ENCODE data around the gene DENND1A. TPM values are rescaled to one million over a fixed set of nuclear protein-coding genes. Genes with fewer than 3 reads are reported as not detected.

DENND1A gene
- total RNA-seq, 1 donor from 2014 or later = 48.1 TPM

DNA sequence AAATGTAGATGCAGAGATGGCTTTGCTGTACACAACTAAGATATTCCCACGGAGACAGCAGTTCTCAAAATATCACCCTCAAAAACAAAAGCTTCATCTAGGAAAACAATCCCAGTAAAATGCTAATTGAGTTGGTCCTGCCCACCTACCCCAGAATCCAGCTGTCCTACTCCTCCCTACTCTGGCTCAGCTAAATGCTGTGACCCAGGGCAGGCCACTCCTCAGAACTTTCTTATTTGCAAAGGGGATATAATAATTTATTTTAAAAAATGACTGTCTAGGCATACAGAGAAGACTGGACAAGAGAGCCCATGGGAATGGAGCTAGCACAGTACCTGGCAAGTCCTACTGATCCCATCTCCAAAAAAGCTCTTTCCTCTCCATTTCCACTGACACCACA is 411.6 kb downstream of the DENND1A start:
- DNase-seq (ENCODE audit: low spot score) = no peak
- no peaks in the 10 kb centered on the region for H3F3A ChIP-seq (ENCODE audit: low read depth)
- no peaks in the 10 kb centered on the region for H4K20me1 ChIP-seq (ENCODE audit: low read depth)
- H3K4me1 Mint-ChIP-seq = peaks cover 17% of the 10 kb centered on the region
- H3K27me3 Mint-ChIP-seq (ENCODE audit: insufficient read depth, low read depth) = no peaks in the 10 kb centered on the region
- H3K36me3 ChIP-seq = no peaks in the 10 kb centered on the region
- H3K9me3 Mint-ChIP-seq = no peaks in the 10 kb centered on the region
- no peak overlapping the region for H3K9ac ChIP-seq
- no peaks in the 10 kb centered on the region for H3K36me3 Mint-ChIP-seq
- no peaks in the 10 kb centered on the region for H3K4me1 ChIP-seq
- H3K4me2 ChIP-seq = no peak overlapping the region
- no peaks in the 10 kb centered on the region for H3K79me2 ChIP-seq (ENCODE audit: low read depth)
- H2AFZ ChIP-seq (replicated peaks) = no peak overlapping the region
- H3K4me3 Mint-ChIP-seq = no peak overlapping the region
- H3K27ac ChIP-seq = no peak overlapping the region
- H3K4me3 ChIP-seq = no peak overlapping the region
- H3K9me3 ChIP-seq (ENCODE audit: low read depth) = no peaks in the 10 kb centered on the region
- H3K27me3 ChIP-seq = no peaks in the 10 kb centered on the region
- TF ChIP-seq EZH2 (IDR thresholded peaks at IDR 0.05) (no peak), EZH2phosphoT487 (IDR thresholded peaks at IDR 0.05) (no peak)
- TF ChIP-seq, protein P1, sequence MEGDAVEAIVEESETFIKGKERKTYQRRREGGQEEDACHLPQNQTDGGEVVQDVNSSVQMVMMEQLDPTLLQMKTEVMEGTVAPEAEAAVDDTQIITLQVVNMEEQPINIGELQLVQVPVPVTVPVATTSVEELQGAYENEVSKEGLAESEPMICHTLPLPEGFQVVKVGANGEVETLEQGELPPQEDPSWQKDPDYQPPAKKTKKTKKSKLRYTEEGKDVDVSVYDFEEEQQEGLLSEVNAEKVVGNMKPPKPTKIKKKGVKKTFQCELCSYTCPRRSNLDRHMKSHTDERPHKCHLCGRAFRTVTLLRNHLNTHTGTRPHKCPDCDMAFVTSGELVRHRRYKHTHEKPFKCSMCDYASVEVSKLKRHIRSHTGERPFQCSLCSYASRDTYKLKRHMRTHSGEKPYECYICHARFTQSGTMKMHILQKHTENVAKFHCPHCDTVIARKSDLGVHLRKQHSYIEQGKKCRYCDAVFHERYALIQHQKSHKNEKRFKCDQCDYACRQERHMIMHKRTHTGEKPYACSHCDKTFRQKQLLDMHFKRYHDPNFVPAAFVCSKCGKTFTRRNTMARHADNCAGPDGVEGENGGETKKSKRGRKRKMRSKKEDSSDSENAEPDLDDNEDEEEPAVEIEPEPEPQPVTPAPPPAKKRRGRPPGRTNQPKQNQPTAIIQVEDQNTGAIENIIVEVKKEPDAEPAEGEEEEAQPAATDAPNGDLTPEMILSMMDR (IDR thresholded peaks at IDR 0.05) = no peak
- H3K27ac Mint-ChIP-seq = no peak overlapping the region

DNA sequence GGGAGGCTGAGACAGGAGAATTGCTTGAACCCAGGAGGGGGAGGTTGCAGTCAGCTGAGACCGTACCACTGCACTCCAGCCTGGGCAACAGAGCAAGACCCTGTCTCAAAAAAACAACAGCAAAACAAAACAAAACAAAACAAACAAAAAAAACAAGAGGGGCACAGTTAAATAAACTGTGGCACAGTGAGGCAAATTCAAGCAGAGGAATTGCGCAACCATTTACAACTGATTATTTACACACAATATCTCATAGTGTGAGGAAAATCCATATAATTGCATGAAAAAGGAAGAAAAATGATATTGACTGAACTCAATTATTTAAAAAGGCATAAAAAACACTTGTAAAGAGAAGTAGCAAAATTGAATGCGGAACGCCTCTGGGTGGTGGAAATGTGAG is 412.4 kb downstream of the DENND1A start:
- H3K4me3 ChIP-seq = no peak overlapping the region
- Mint-ChIP-seq H3K27me3 (ENCODE audit: insufficient read depth, low read depth) (no peaks in the 10 kb centered on the region), H3K4me3 (no peak overlapping the region), H3K27ac (no peak overlapping the region), H3K36me3 (no peaks in the 10 kb centered on the region), H3K4me1 (peaks cover 9% of the 10 kb centered on the region), H3K9me3 (no peaks in the 10 kb centered on the region)
- H3K36me3 ChIP-seq = no peaks in the 10 kb centered on the region
- no peak overlapping the region for H3K9ac ChIP-seq
- no peak for DNase-seq (ENCODE audit: low spot score)
- no peaks in the 10 kb centered on the region for H3F3A ChIP-seq (ENCODE audit: low read depth)
- H3K27ac ChIP-seq = no peak overlapping the region
- no peaks in the 10 kb centered on the region for H4K20me1 ChIP-seq (ENCODE audit: low read depth)
- no peaks in the 10 kb centered on the region for H3K79me2 ChIP-seq (ENCODE audit: low read depth)
- no peak overlapping the region for H3K4me2 ChIP-seq
- H3K27me3 ChIP-seq = no peaks in the 10 kb centered on the region
- no peaks in the 10 kb centered on the region for H3K9me3 ChIP-seq (ENCODE audit: low read depth)
- H2AFZ ChIP-seq (replicated peaks) = no peak overlapping the region
- no peak for TF ChIP-seq EZH2 (IDR thresholded peaks at IDR 0.05)
- TF ChIP-seq, protein P1 (IDR thresholded peaks at IDR 0.05) = no peak
- TF ChIP-seq EZH2phosphoT487 (IDR thresholded peaks at IDR 0.05) = no peak
- no peaks in the 10 kb centered on the region for H3K4me1 ChIP-seq

DNA sequence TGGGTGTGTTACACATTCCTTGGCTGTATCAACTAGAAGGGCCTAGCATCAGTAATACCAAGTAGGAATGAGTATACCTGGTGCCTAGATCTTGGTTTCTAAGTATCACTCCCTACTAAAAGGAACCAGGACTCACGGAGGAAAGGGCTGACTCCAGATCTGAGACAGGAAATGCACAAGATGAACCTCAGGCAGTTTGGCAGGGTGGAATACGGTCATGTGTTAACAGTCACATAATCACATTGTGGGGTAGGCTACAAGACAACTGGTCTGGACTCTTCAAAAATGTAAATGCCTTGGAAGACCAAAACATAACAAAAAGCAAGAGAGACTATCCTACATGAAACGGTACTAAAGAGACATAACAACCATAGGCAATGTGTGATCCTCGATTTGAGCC is 415.2 kb downstream of the DENND1A start:
- no peak overlapping the region for H3K27ac Mint-ChIP-seq
- no peaks in the 10 kb centered on the region for H3K36me3 ChIP-seq
- no peak for DNase-seq (ENCODE audit: low spot score)
- no peak overlapping the region for H2AFZ ChIP-seq (replicated peaks)
- no peaks in the 10 kb centered on the region for H3K4me1 ChIP-seq
- H3K79me2 ChIP-seq (ENCODE audit: low read depth) = no peaks in the 10 kb centered on the region
- no peak overlapping the region for H3K27ac ChIP-seq
- no peaks in the 10 kb centered on the region for H4K20me1 ChIP-seq (ENCODE audit: low read depth)
- H3K27me3 Mint-ChIP-seq (ENCODE audit: insufficient read depth, low read depth) = no peaks in the 10 kb centered on the region
- no peak overlapping the region for H3K4me3 Mint-ChIP-seq
- no peaks in the 10 kb centered on the region for H3K27me3 ChIP-seq
- H3K4me3 ChIP-seq = no peak overlapping the region
- TF ChIP-seq, protein P1 (IDR thresholded peaks at IDR 0.05) = no peak
- TF ChIP-seq EZH2 (IDR thresholded peaks at IDR 0.05) (no peak), EZH2phosphoT487 (IDR thresholded peaks at IDR 0.05) (no peak)
- no peaks in the 10 kb centered on the region for H3K9me3 ChIP-seq (ENCODE audit: low read depth)
- H3K9me3 Mint-ChIP-seq = no peaks in the 10 kb centered on the region
- H3F3A ChIP-seq (ENCODE audit: low read depth) = no peaks in the 10 kb centered on the region
- no peaks in the 10 kb centered on the region for H3K36me3 Mint-ChIP-seq
- no peaks in the 10 kb centered on the region for H3K4me1 Mint-ChIP-seq
- no peak overlapping the region for H3K4me2 ChIP-seq
- H3K9ac ChIP-seq = no peak overlapping the region
